Ovary (tissue), 3 donors: ENCODE measurements around the gene HRAS.
A peak's percentile ranks its signal among the peaks of the same experiment; 100 is the strongest.

Experiments used
- EP300 ChIP-seq: sonication (generic); formaldehyde crosslinking; IDR thresholded peaks from one replicate; pipeline ENCODE4 v1.6.1; 2017; ENCODE audit warnings: antibody characterized with exemption
- POLR2A ChIP-seq: fragments of 450-650 bp; IDR thresholded peaks from one replicate; pipeline ENCODE4 v1.6.1; 2017; ENCODE audit warnings: antibody characterized with exemption, mild to moderate bottlenecking, moderate library complexity
- TF ChIP-seq, protein P1 (sequence below), 3 donors: fragments of 450-650 bp in 2 of 3; fragments of 200-600 bp in 1 of 3; IDR thresholded peaks; one replicate each; pipeline versions ENCODE4 v1.5.1 to v1.8.0; 2016 to 2022; ENCODE audit warnings: antibody characterized with exemption in 3 of 3, mild to moderate bottlenecking in 1 of 3
- donor health status: DM: no; HTN: no; CAD: no.

DNA sequence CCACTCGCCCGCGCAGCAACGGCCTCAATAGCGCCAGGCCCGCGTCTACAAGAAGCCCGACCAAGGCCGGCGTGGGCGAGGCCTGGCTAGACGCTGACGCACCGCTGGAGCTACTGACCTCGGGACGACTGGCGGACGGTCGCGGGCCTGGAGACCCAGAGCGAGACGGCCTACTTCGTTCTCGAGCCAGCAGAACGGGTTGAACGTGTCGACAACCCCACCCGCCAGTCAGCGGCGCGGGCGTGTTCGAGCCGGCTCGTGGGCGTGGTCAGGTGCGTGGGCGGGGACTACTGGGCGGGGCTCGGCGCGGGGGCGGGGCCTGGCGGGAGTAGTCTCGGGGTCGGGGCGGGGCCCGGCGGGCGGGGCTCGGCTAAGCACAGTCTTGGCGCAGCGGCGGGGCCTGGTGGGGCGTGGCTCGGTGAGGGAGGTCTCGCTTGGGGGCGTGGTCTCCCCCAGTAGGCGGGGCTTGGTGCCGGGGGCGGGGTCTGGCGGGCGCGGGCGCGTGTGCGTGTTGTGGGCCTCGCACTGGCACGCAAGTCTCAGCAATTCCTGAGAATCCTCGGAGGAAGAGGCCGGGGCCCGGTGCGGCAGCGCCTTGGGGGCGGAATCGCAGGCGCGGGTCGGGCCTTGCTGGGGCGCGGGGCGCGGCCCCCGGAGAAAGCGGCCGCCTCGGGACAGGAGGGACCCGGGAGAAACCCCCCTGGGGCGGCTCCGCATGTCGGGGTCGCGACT, 28.2 kb downstream of the HRAS start, which contains the start of gene RNH1:
- peak; percentile 77 for TF ChIP-seq POLR2A
- TF ChIP-seq, protein P1, sequence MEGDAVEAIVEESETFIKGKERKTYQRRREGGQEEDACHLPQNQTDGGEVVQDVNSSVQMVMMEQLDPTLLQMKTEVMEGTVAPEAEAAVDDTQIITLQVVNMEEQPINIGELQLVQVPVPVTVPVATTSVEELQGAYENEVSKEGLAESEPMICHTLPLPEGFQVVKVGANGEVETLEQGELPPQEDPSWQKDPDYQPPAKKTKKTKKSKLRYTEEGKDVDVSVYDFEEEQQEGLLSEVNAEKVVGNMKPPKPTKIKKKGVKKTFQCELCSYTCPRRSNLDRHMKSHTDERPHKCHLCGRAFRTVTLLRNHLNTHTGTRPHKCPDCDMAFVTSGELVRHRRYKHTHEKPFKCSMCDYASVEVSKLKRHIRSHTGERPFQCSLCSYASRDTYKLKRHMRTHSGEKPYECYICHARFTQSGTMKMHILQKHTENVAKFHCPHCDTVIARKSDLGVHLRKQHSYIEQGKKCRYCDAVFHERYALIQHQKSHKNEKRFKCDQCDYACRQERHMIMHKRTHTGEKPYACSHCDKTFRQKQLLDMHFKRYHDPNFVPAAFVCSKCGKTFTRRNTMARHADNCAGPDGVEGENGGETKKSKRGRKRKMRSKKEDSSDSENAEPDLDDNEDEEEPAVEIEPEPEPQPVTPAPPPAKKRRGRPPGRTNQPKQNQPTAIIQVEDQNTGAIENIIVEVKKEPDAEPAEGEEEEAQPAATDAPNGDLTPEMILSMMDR (IDR thresholded peaks at IDR 0.05), result no peak
- TF ChIP-seq EP300, result no peak
